Vagina (tissue), 2 donors: ENCODE results near the gene ACOT11.

Source experiments
- CTCF ChIP-seq, 3 experiments: fragments of 450-650 bp in 2 of 3; fragments of 200-600 bp in 1 of 3; sonication (generic) in 1 of 3; IDR thresholded peaks; one replicate each; pipeline ENCODE4 v1.5.1; 2017 to 2019; ENCODE audit warnings: antibody characterized with exemption in 3 of 3, mild to moderate bottlenecking in 2 of 3, moderate library complexity in 2 of 3
- POLR2AphosphoS5 ChIP-seq, 2 donors: sonication (generic); formaldehyde crosslinking; IDR thresholded peaks; one replicate each; pipeline ENCODE4 v1.9.0; 2017; ENCODE audit warnings: antibody characterized with exemption in 2 of 2, mild to moderate bottlenecking in 2 of 2, low read depth in 1 of 2; ENCODE audit not compliant: insufficient read depth in 1 of 2

DNA sequence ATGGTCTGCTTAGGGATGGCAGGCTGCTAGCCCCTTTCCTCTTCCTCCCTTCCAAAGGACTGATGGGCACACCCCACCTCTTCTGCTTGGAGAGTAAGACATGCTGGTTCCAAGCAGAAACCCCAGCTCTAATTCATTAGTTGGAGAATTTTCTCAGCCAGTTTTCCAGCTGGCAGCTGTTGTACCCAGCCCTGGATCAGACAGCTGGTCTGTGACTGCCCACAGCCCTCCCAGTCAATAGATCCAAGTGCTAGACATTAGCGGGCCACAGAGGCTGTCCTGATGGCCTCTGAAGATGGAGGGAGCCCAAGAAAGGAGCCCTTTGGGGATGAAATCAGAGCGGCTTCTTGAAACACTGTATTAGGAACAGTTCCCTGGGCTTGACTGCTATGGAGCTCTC, 35.8 kb downstream of the ACOT11 start:
- TF ChIP-seq POLR2AphosphoS5 (IDR thresholded peaks at IDR 0.05; ENCODE audit: insufficient read depth in 1 of 2, low read depth in 1 of 2) (no peak), CTCF (IDR thresholded peaks at IDR 0.05) (no peak)
